Activated CD4-positive, alpha-beta T cell treated with anti-CD3 and anti-CD28 coated beads, Interleukin-2, amount 10 ng/mL, durations not matched to agents 7 days and 5 days (primary cell): Measurements from ENCODE around the gene MRPS25. TPM values are rescaled to one million over a fixed set of nuclear protein-coding genes. Genes with fewer than 3 reads are reported as not detected.
"Not testable (repeated sequence)": the region's sequence is repeated elsewhere in the genome, so short reads cannot be mapped to it uniquely, and the experiment has no call there.

Experiments
- CTCF ChIA-PET: fragments of 350-600 bp; sonication (Branson Sonifier 250); formaldehyde crosslinking; loops from one replicate; lab custom pipeline; 2021; ENCODE audit warnings: antibody characterized with exemption; lab: Charles Lee
- POLR2A ChIA-PET: fragments of 350-600 bp; sonication (Branson Sonifier 250); formaldehyde crosslinking; loops from one replicate; lab custom pipeline; 2021; ENCODE audit warnings: antibody characterized with exemption; lab: Charles Lee
- DNase-seq: peaks from one replicate; pipeline ENCODE4 v3.0.0-alpha.2; 2020
- H3K27ac Mint-ChIP-seq: one replicate; pipeline ENCODE4 v1.8.0; 2021; ENCODE audit warnings: mild to moderate bottlenecking, moderate library complexity, mixed read lengths
- H3K27me3 Mint-ChIP-seq: one replicate; pipeline ENCODE4 v1.8.0; 2021; ENCODE audit warnings: mixed read lengths
- H3K36me3 Mint-ChIP-seq: one replicate; pipeline ENCODE4 v1.8.0; 2021; ENCODE audit warnings: low read depth, mixed read lengths
- H3K4me1 Mint-ChIP-seq: one replicate; pipeline ENCODE4 v1.8.0; 2021; ENCODE audit warnings: mixed read lengths
- H3K4me3 Mint-ChIP-seq: one replicate; pipeline ENCODE4 v1.8.0; 2021; ENCODE audit warnings: mild to moderate bottlenecking, moderate library complexity, mixed read lengths
- H3K9me3 Mint-ChIP-seq: one replicate; pipeline ENCODE4 v1.8.0; 2021; ENCODE audit warnings: mixed read lengths
- total RNA-seq, 2 experiments: library from RNA; stranded (reverse); gene quantifications; one replicate each; pipeline ENCODE4 v1.2.3, GENCODE V29; 2021

The MRPS25 gene
- total RNA-seq, 2 experiments from 2014 or later = 49.4 to 52.9 TPM

GRCh38 chr3:15032650-15033049 lies 32.5 kb downstream of the MRPS25 start:
- Mint-ChIP-seq H3K27ac (no peak overlapping the region), H3K4me3 (no peak overlapping the region), H3K4me1 (no peaks in the 10 kb centered on the region), H3K27me3 (no peaks in the 10 kb centered on the region), H3K36me3 (peaks cover 43% of the 10 kb centered on the region), H3K9me3 (no peaks in the 10 kb centered on the region)
- POLR2A ChIA-PET = no interaction called here
- DNase-seq = no peak
- CTCF ChIA-PET = interaction anchor here (0.7 to 1.0 kb wide), 2 partner anchors 19 kb away, joined by 4 read pairs; no protein-coding TSS in a partner anchor

GRCh38 chr3:15029625-15030024 lies 35.5 kb downstream of the MRPS25 start:
- POLR2A ChIA-PET = no interaction called here

GRCh38 chr3:15023719-15024118 lies 41.4 kb downstream of the MRPS25 start:
- Mint-ChIP-seq H3K4me3 (no peak overlapping the region), H3K4me1 (no peaks in the 10 kb centered on the region), H3K27me3 (no peaks in the 10 kb centered on the region), H3K9me3 (no peaks in the 10 kb centered on the region), H3K27ac (no peak overlapping the region), H3K36me3 (peaks cover 52% of the 10 kb centered on the region)
- ChIA-PET CTCF (interaction anchor here (0.7 to 1.5 kb wide), 4 partner anchors 12 to 58 kb away, joined by 3 read pairs; no protein-coding TSS in a partner anchor), POLR2A (no interaction called here)
- no peak for DNase-seq

More at GRCh38 chr3:15029625-15030024, 35.5 kb downstream of the MRPS25 start:
- H3K36me3 Mint-ChIP-seq = peaks cover 55% of the 10 kb centered on the region
- H3K4me3 Mint-ChIP-seq = no peak overlapping the region
- no peaks in the 10 kb centered on the region for H3K27me3 Mint-ChIP-seq
- no peak for DNase-seq
- H3K27ac Mint-ChIP-seq = no peak overlapping the region
- H3K9me3 Mint-ChIP-seq = no peaks in the 10 kb centered on the region
- H3K4me1 Mint-ChIP-seq = no peaks in the 10 kb centered on the region
- CTCF ChIA-PET = interaction anchor here (0.6 to 1.9 kb wide), 4 partner anchors 8 to 1410 kb away, joined by 3 to 6 read pairs (median 4); no protein-coding TSS in a partner anchor

- Mint-ChIP-seq H3K4me1 (no peaks in the 10 kb centered on the region), H3K27me3 (no peaks in the 10 kb centered on the region), H3K4me3 (no peak overlapping the region), H3K9me3 (no peaks in the 10 kb centered on the region), H3K36me3 (peaks cover 49% of the 10 kb centered on the region), H3K27ac (no peak overlapping the region)
- no peak for DNase-seq
- CTCF ChIA-PET = interaction anchor here (0.9 to 1.5 kb wide), 3 partner anchors 25 to 58 kb away, joined by 3 read pairs; no protein-coding TSS in a partner anchor
- POLR2A ChIA-PET = no interaction called here
Measured at GRCh38 chr3:15023249-15023648, 41.9 kb downstream of the MRPS25 start.

GRCh38 chr3:15017191-15017590 lies 47.9 kb downstream of the MRPS25 start:
- H3K4me1 Mint-ChIP-seq = no peaks in the 10 kb centered on the region
- H3K36me3 Mint-ChIP-seq = peaks cover 60% of the 10 kb centered on the region
- ChIA-PET POLR2A (no interaction called here), CTCF (no interaction called here)
- H3K27me3 Mint-ChIP-seq = no peaks in the 10 kb centered on the region
- no peak overlapping the region for H3K27ac Mint-ChIP-seq
- no peak for DNase-seq
- H3K4me3 Mint-ChIP-seq = no peak overlapping the region
- H3K9me3 Mint-ChIP-seq = no peaks in the 10 kb centered on the region

GRCh38 chr3:15015456-15015855 lies 49.7 kb downstream of the MRPS25 start:
- ChIA-PET POLR2A (no interaction called here), CTCF (interaction anchor here (0.6 kb wide), 1 partner anchor 21 kb away, joined by 3 read pairs; no protein-coding TSS in a partner anchor)
- Mint-ChIP-seq H3K27me3 (no peaks in the 10 kb centered on the region), H3K9me3 (no peaks in the 10 kb centered on the region), H3K4me1 (no peaks in the 10 kb centered on the region), H3K36me3 (peaks cover 59% of the 10 kb centered on the region), H3K4me3 (no peak overlapping the region), H3K27ac (no peak overlapping the region)
- DNase-seq = no peak

- H3K9me3 Mint-ChIP-seq = no peaks in the 10 kb centered on the region
- no peaks in the 10 kb centered on the region for H3K27me3 Mint-ChIP-seq
- H3K4me3 Mint-ChIP-seq = no peak overlapping the region
- CTCF ChIA-PET = interaction anchor here (0.6 kb wide), 1 partner anchor 20 kb away, joined by 3 read pairs; no protein-coding TSS in a partner anchor
- no peak overlapping the region for H3K27ac Mint-ChIP-seq
- DNase-seq = no peak
- peaks cover 60% of the 10 kb centered on the region for H3K36me3 Mint-ChIP-seq
- no peaks in the 10 kb centered on the region for H3K4me1 Mint-ChIP-seq
- POLR2A ChIA-PET = no interaction called here
Measured at GRCh38 chr3:15014606-15015328, 50.3 kb downstream of the MRPS25 start.

GRCh38 chr3:15011174-15011573 lies 53.9 kb downstream of the MRPS25 start:
- ChIA-PET CTCF (interaction anchor here (0.6 to 1.3 kb wide), 4 partner anchors 16 to 31 kb away, joined by 3 to 4 read pairs (median 4); no protein-coding TSS in a partner anchor), POLR2A (no interaction called here)

GRCh38 chr3:15010664-15011063 lies 54.5 kb downstream of the MRPS25 start:
- POLR2A ChIA-PET = no interaction called here
- no peak for DNase-seq
- CTCF ChIA-PET = interaction anchor here (1.2 to 1.3 kb wide), 2 partner anchors 19 to 22 kb away, joined by 3 to 4 read pairs; no protein-coding TSS in a partner anchor
- Mint-ChIP-seq H3K27ac (no peak overlapping the region), H3K9me3 (no peaks in the 10 kb centered on the region), H3K36me3 (peaks cover 43% of the 10 kb centered on the region), H3K27me3 (no peaks in the 10 kb centered on the region), H3K4me1 (no peaks in the 10 kb centered on the region), H3K4me3 (no peak overlapping the region)

More at GRCh38 chr3:15011174-15011573, 53.9 kb downstream of the MRPS25 start:
- Mint-ChIP-seq H3K27ac (no peak overlapping the region), H3K4me1 (no peaks in the 10 kb centered on the region), H3K36me3 (peaks cover 47% of the 10 kb centered on the region), H3K9me3 (no peaks in the 10 kb centered on the region), H3K4me3 (no peak overlapping the region), H3K27me3 (no peaks in the 10 kb centered on the region)
- DNase-seq = no peak

GRCh38 chr3:15009167-15009566 lies 55.9 kb downstream of the MRPS25 start:
- ChIA-PET POLR2A (no interaction called here), CTCF (no interaction called here)
- Mint-ChIP-seq H3K36me3 (peaks cover 40% of the 10 kb centered on the region), H3K27ac (no peak overlapping the region), H3K4me3 (no peak overlapping the region), H3K27me3 (no peaks in the 10 kb centered on the region), H3K9me3 (no peaks in the 10 kb centered on the region), H3K4me1 (no peaks in the 10 kb centered on the region)
- DNase-seq = no peak

- H3K27me3 Mint-ChIP-seq = no peaks in the 10 kb centered on the region
- H3K9me3 Mint-ChIP-seq = no peaks in the 10 kb centered on the region
- H3K4me1 Mint-ChIP-seq = no peaks in the 10 kb centered on the region
- CTCF ChIA-PET = interaction anchor here (0.5 kb wide), 1 partner anchor 439 kb away, joined by 4 read pairs; no protein-coding TSS in a partner anchor
- H3K4me3 Mint-ChIP-seq = no peak overlapping the region
- POLR2A ChIA-PET = no interaction called here
- H3K36me3 Mint-ChIP-seq = peaks cover 38% of the 10 kb centered on the region
- H3K27ac Mint-ChIP-seq = no peak overlapping the region
- no peak for DNase-seq
Measured at GRCh38 chr3:15007681-15008141, 57.4 kb downstream of the MRPS25 start.

GRCh38 chr3:14999182-14999581 lies 65.9 kb downstream of the MRPS25 start:
- H3K9me3 Mint-ChIP-seq, H3K27ac Mint-ChIP-seq, H3K27me3 Mint-ChIP-seq, H3K4me3 Mint-ChIP-seq, POLR2A ChIA-PET, H3K4me1 Mint-ChIP-seq, DNase-seq: not testable (repeated sequence)
- H3K36me3 Mint-ChIP-seq = peaks cover 35% of the 10 kb centered on the region
- CTCF ChIA-PET = interaction anchor here (0.6 kb wide), 1 partner anchor 1116 kb away, joined by 3 read pairs; no protein-coding TSS in a partner anchor
